ENCODE data around the gene PTPRD. TPM values are rescaled to one million over a fixed set of nuclear protein-coding genes. Genes with fewer than 3 reads are reported as not detected.

The PTPRD gene
- total and polyA plus RNA-seq, 2 donors (not counting 1 experiment from before 2014, with no cell fraction given): not detected

GRCh38 chr9:8940650-8941049 lies 1672.2 kb downstream of the PTPRD start:
- DNase-seq: no peak
- Histone ChIP-seq H3K9me3 (ENCODE audit: control extremely low read depth in 1 of 3, control insufficient read depth in 2 of 3, insufficient read depth in 1 of 3, low read length in 2 of 3) (no peaks in the 10 kb centered on the region), H3K79me2 (ENCODE audit: control insufficient read depth, insufficient read depth, low read length) (no peaks in the 10 kb centered on the region), H3K27me3 (replicated peaks in 1 of 4; ENCODE audit: control extremely low read depth in 1 of 4, control insufficient read depth in 3 of 4, insufficient read depth in 4 of 4, low read length in 3 of 4) (no peaks in the 10 kb centered on the region), H2AFZ (ENCODE audit: insufficient read depth, low read depth, low read length, poor library complexity, severe bottlenecking) (no peak overlapping the region), H3K36me3 (replicated peaks in 1 of 2; ENCODE audit: control extremely low read depth in 1 of 2, control insufficient read depth in 1 of 2, extremely low read depth in 1 of 2, insufficient read depth in 2 of 2, low read length in 1 of 2) (no peaks in the 10 kb centered on the region), H3K27ac (ENCODE audit: low read length in 2 of 2) (no peak overlapping the region), H3K4me3 (ENCODE audit: control extremely low read depth in 1 of 5, extremely low read depth in 1 of 5, insufficient read depth in 1 of 5, low read depth in 2 of 5, low read length in 4 of 5) (no peak overlapping the region), H3K9ac (ENCODE audit: low read length) (no peak overlapping the region), H3K4me2 (replicated peaks; ENCODE audit: low read depth, low read length, poor library complexity, severe bottlenecking) (no peak overlapping the region), H3K4me1 (ENCODE audit: control insufficient read depth in 2 of 2, insufficient read depth in 2 of 2, low read length in 2 of 2) (no peaks in the 10 kb centered on the region), H4K20me1 (ENCODE audit: control insufficient read depth, insufficient read depth, low read length, poor library complexity, severe bottlenecking) (no peaks in the 10 kb centered on the region)
- intact Hi-C loops (cut with micrococcal nuclease): no loop called here
- POLR2A ChIA-PET: no interaction called here
- Mint-ChIP-seq H3K27me3 (no peaks in the 10 kb centered on the region), H3K27ac (no peak overlapping the region), H3K4me1 (no peaks in the 10 kb centered on the region), H3K4me3 (no peak overlapping the region), H3K9me3 (ENCODE audit: insufficient read depth) (no peaks in the 10 kb centered on the region)
- no peak for TF ChIP-seq EZH2 (IDR thresholded peaks at IDR 0.05; ENCODE audit: borderline replicate concordance, insufficient read depth, low read depth, low read length, poor library complexity, severe bottlenecking)
- ATAC-seq (ENCODE audit: low read depth): no peak
- CTCF ChIA-PET: no interaction called here

- H4K20me1 ChIP-seq (ENCODE audit: control insufficient read depth, insufficient read depth, low read length, poor library complexity, severe bottlenecking): no peaks in the 10 kb centered on the region
- CTCF ChIA-PET: no interaction called here
- no peaks in the 10 kb centered on the region for H3K9me3 ChIP-seq (ENCODE audit: control extremely low read depth in 1 of 3, control insufficient read depth in 2 of 3, insufficient read depth in 1 of 3, low read length in 2 of 3)
- H3K9ac ChIP-seq (ENCODE audit: low read length): no peak overlapping the region
- H3K4me3 Mint-ChIP-seq: no peak overlapping the region
- no peak overlapping the region for H2AFZ ChIP-seq (ENCODE audit: insufficient read depth, low read depth, low read length, poor library complexity, severe bottlenecking)
- POLR2A ChIA-PET: no interaction called here
- H3K4me3 ChIP-seq (ENCODE audit: control extremely low read depth in 1 of 5, extremely low read depth in 1 of 5, insufficient read depth in 1 of 5, low read depth in 2 of 5, low read length in 4 of 5): no peak overlapping the region
- no peaks in the 10 kb centered on the region for H3K27me3 ChIP-seq (replicated peaks in 1 of 4; ENCODE audit: control extremely low read depth in 1 of 4, control insufficient read depth in 3 of 4, insufficient read depth in 4 of 4, low read length in 3 of 4)
- no peaks in the 10 kb centered on the region for H3K4me1 ChIP-seq (ENCODE audit: control insufficient read depth in 2 of 2, insufficient read depth in 2 of 2, low read length in 2 of 2)
- ATAC-seq (ENCODE audit: low read depth) (no peak), DNase-seq (no peak)
- H3K4me2 ChIP-seq (replicated peaks; ENCODE audit: low read depth, low read length, poor library complexity, severe bottlenecking): no peak overlapping the region
- no peaks in the 10 kb centered on the region for H3K9me3 Mint-ChIP-seq (ENCODE audit: insufficient read depth)
- no peaks in the 10 kb centered on the region for H3K79me2 ChIP-seq (ENCODE audit: control insufficient read depth, insufficient read depth, low read length)
- H3K27me3 Mint-ChIP-seq: no peaks in the 10 kb centered on the region
- H3K36me3 ChIP-seq (replicated peaks in 1 of 2; ENCODE audit: control extremely low read depth in 1 of 2, control insufficient read depth in 1 of 2, extremely low read depth in 1 of 2, insufficient read depth in 2 of 2, low read length in 1 of 2): no peaks in the 10 kb centered on the region
- TF ChIP-seq EZH2 (IDR thresholded peaks at IDR 0.05; ENCODE audit: borderline replicate concordance, insufficient read depth, low read depth, low read length, poor library complexity, severe bottlenecking) (no peak), CTCF (IDR thresholded peaks at IDR 0.05) (no peak)
- H3K27ac ChIP-seq (ENCODE audit: low read length in 2 of 2): no peak overlapping the region
- no peak overlapping the region for H3K27ac Mint-ChIP-seq
- WGBS (ENCODE audit: insufficient coverage): no CpG with 5 or more reads among the region's 1 CpG
- H3K4me1 Mint-ChIP-seq: no peaks in the 10 kb centered on the region
- intact Hi-C loops (cut with micrococcal nuclease): no loop called here
Observed at GRCh38 chr9:8926461-8926860, 1686.3 kb downstream of the PTPRD start.

All from B cell (primary cell).